22Rv1 (cell line): ENCODE measurements around the gene MORN2.
"Not testable (repeated sequence)": the region's sequence is repeated elsewhere in the genome, so short reads cannot be mapped to it uniquely, and the experiment has no call there.

ENCODE experiments used
- H3K27ac ChIP-seq: fragments of 450-650 bp; 2 replicates; pipeline ENCODE4 v1.5.1; 2017
- ZFX ChIP-seq: fragments of 450-650 bp; IDR thresholded peaks from 2 replicates; pipeline ENCODE4 v1.6.1; 2017; ENCODE audit warnings: antibody characterized with exemption, borderline replicate concordance
- TF ChIP-seq, protein P1 (sequence below): fragments of 450-650 bp; IDR thresholded peaks from 2 replicates; pipeline ENCODE4 v1.5.1; 2017; ENCODE audit warnings: mild to moderate bottlenecking

Gene MORN2

DNA sequence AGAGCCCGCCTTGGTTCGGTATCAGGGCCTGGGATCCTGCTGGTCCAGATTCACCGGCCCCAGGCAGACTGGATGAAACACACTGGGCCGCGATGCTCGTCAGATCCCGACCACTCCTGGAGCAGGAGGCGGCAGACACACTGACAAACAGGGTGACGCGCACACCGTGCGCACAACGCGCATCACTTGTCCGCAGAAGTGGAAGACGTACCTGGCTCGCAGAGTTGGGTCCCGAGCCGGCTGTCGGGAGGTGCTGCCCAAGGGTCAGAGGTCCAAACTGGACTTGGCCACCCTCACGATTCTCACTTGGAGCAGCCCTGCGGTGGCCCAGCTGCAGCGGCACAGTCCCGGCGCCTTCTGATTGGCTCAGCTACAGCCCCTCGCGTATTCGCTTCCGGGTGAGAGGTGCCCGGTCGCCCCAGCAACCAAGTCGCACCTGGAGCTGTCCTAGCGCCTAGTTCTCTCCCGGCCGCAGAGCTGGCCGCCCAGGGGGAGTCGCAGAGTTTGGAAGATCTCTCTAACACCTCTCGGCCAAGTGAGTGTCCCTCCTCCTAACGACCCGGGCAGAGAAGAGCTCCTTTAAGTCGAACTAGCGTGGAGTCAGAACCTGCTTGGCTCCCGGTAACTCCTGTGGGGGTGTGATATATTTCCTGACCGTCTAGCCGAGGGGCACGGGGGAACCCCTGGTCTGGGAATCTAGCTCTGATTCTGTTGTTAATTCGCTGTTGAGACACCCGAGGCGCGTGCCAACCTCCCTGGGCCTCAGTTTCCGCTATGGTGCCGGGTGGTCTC, at the start of gene MORN2, which contains the start of gene DHX57:
MORN2 (plus strand) TSS at position 401 of the 792 bp plus-strand sequence.
DHX57 (minus strand) TSS at position 359 of the 792 bp plus-strand sequence. CDS start 7,529 bp downstream, outside the sequence.
- peak within 1 kb of the TSS; percentile 65 for H3K27ac ChIP-seq
- TF ChIP-seq, protein P1, sequence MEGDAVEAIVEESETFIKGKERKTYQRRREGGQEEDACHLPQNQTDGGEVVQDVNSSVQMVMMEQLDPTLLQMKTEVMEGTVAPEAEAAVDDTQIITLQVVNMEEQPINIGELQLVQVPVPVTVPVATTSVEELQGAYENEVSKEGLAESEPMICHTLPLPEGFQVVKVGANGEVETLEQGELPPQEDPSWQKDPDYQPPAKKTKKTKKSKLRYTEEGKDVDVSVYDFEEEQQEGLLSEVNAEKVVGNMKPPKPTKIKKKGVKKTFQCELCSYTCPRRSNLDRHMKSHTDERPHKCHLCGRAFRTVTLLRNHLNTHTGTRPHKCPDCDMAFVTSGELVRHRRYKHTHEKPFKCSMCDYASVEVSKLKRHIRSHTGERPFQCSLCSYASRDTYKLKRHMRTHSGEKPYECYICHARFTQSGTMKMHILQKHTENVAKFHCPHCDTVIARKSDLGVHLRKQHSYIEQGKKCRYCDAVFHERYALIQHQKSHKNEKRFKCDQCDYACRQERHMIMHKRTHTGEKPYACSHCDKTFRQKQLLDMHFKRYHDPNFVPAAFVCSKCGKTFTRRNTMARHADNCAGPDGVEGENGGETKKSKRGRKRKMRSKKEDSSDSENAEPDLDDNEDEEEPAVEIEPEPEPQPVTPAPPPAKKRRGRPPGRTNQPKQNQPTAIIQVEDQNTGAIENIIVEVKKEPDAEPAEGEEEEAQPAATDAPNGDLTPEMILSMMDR: no peak
- TF ChIP-seq ZFX: no peak

- not testable (repeated sequence) for H3K27ac ChIP-seq
These were observed 48.1 kb upstream of the MORN2 start for GRCh38 chr2:38827539-38828145.

DNA sequence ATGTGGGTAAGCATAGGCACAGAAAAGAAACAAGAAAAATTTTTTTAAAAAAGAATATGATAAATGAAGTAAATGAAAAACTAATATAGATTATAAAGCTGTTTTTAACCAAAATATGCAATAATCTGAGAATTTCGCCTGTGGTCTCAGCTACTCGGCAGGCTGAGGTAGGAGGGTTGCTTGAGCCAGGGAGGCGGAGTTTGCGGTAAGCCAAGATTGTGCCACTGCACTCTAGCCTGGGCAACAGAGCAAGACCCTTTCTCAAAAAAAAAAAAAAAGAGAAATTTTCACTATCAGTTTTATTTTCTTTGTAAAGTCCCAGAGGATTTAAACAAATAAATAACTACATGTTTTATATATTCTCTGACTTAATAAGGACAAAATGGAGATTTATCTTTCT, 47.3 kb upstream of the MORN2 start:
- TF ChIP-seq, protein P1: no peak
- no peak for TF ChIP-seq ZFX
- no peak overlapping the region for H3K27ac ChIP-seq

DNA sequence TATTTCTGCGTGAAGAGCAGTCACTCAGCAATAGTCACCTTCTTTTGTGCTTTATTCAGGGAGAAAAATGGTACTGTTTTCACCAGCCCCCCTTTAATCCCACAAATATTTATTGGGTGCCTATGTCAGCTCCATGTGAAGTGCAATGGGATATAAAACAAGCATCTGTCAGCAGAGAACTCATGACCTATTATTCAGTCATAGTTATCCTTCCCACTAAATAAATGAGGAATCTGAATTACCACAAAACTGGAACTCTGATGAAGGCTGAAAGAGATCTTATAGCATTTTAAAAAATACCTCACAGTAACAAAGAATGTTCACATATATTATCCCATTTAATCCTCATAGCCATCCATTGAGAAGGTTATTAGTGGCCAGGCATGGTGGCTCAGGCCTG, 45.8 kb upstream of the MORN2 start:
- no peak for TF ChIP-seq ZFX
- TF ChIP-seq, protein P1: no peak
- no peak overlapping the region for H3K27ac ChIP-seq

DNA sequence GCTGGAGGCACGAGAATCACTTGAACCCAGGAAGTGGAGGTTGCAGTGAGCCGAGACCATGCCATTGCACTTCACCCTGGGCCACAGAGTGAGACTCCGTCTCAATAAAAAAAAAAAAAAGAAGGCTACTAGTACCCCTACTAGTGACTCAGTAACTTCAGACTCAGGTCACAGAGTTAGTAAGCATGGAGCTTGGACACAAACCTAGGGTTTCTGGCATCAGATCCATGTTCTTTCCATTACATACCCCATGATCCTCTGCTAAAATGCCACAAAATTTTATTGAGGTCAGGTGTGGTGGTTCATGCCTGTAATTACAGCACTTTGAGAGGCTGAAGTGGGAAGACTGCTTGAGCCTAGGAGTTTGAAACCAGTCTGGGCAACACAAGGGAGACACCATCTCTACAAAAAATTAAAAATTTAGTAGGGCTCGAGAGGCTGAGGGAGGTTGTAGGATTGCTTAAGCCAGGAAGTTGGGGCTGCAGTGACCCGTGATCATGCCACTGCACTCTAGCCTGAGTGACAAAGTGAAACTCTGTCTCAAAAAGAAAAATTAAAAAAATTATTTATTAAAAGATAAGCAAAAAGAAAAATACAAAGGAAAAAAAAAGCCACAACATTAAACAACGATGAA, 45.1 kb upstream of the MORN2 start:
- TF ChIP-seq, protein P1: no peak
- TF ChIP-seq ZFX: no peak
- H3K27ac ChIP-seq: no peak overlapping the region

DNA sequence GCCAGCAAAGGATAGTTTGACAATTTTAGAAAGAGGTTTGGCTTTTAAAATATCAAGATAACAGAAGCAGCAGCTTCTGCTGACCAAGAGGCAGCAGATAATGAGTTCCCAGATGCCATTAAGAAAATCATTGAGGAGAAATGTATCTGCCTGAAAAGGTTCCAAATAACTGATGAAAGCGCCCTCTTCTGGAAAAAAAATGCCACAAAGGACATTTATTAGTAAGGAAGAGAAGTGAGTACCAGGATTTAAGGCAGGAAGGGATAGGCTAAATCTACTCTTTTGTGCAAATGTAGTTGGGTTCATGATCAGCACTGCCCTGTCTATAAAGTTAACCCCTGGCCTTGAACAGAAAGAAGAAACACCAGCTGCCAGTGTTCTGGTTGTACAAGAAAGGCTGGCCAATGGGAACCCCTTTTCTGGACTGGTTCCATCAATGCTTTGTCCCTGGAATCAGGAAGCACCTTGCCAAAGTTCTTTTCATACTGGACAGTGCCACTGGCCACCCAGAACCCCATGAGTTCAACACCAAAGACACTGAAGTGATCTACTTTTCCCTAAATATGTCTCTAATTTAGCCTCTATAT, 40.7 kb upstream of the MORN2 start:
- no peak overlapping the region for H3K27ac ChIP-seq
- TF ChIP-seq, protein P1: peak; percentile 72
- TF ChIP-seq ZFX: no peak

GRCh38 chr2:38835990-38836389, 39.8 kb upstream of the MORN2 start:
- TF ChIP-seq, protein P1: no peak
- no peak for TF ChIP-seq ZFX
- H3K27ac ChIP-seq: no peak overlapping the region
